ENCODE data around the gene TMEM150C. TPM values are rescaled to one million over a fixed set of nuclear protein-coding genes. Genes with fewer than 3 reads are reported as not detected.

Gene TMEM150C
- total RNA-seq, 1 experiment from 2014 or later, result 0.58 TPM

DNA sequence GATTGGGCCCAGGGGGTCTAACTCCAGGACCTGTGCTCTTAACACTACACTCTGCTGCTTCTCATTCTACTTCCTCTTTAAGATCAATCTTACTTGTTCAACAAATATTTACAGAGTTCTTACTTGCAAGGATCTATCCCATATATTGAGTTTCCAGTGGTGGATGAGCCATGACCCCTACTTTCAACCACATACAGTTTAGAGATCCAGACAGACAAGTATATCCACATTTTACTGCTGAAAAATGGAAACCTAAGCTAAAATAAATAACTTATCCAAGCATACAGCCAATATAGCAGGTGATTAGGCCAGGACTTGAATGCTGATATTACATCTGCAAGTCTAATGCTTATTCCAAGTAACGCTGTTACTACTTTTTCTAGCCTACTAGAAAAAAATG, 18.7 kb downstream of the TMEM150C start:
- no peaks in the 10 kb centered on the region for H4K20me1 ChIP-seq (ENCODE audit: low read length)
- peak overlapping the region; percentile 40 for H3K4me2 ChIP-seq (ENCODE audit: low read length)
- no peak for ATAC-seq
- BruUV-seq (replicated peaks), result no TSS peak
- ChIA-PET CTCF (no interaction called here), POLR2A (ENCODE audit: unreplicated experiment) (no interaction called here)
- H3K9me2 ChIP-seq (replicated peaks; ENCODE audit: low read length), result no peaks in the 10 kb centered on the region
- no peaks in the 10 kb centered on the region for H3K27me3 ChIP-seq (ENCODE audit: low read length)
- no peak overlapping the region for H2AFZ ChIP-seq (ENCODE audit: low read length)
- no peak overlapping the region for H3K4me3 ChIP-seq (ENCODE audit: low read length)
- no peaks in the 10 kb centered on the region for H3K9me3 ChIP-seq (ENCODE audit: low read length)
- H3K79me2 ChIP-seq (ENCODE audit: low read length), result no peaks in the 10 kb centered on the region
- no peaks in the 10 kb centered on the region for H3F3A ChIP-seq (ENCODE audit: low read length, unreplicated experiment)
- intact Hi-C loops (cut with micrococcal nuclease), result no loop called here
- TF ChIP-seq, protein P1, sequence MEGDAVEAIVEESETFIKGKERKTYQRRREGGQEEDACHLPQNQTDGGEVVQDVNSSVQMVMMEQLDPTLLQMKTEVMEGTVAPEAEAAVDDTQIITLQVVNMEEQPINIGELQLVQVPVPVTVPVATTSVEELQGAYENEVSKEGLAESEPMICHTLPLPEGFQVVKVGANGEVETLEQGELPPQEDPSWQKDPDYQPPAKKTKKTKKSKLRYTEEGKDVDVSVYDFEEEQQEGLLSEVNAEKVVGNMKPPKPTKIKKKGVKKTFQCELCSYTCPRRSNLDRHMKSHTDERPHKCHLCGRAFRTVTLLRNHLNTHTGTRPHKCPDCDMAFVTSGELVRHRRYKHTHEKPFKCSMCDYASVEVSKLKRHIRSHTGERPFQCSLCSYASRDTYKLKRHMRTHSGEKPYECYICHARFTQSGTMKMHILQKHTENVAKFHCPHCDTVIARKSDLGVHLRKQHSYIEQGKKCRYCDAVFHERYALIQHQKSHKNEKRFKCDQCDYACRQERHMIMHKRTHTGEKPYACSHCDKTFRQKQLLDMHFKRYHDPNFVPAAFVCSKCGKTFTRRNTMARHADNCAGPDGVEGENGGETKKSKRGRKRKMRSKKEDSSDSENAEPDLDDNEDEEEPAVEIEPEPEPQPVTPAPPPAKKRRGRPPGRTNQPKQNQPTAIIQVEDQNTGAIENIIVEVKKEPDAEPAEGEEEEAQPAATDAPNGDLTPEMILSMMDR (conservative IDR thresholded peaks at IDR 0.05; ENCODE audit: low read depth, low read length), result no peak
- TF ChIP-seq EZH2phosphoT487 (IDR thresholded peaks at IDR 0.05; ENCODE audit: borderline replicate concordance, low read length), result no peak
- no peak for TF ChIP-seq EZH2 (IDR thresholded peaks at IDR 0.05; ENCODE audit: low read length, unreplicated experiment)
- H3K4me1 ChIP-seq (ENCODE audit: insufficient read depth, low read length), result peaks cover 21% of the 10 kb centered on the region; the same call in 1 of the 2 replicates
- DNase-seq, result peak; percentile 64
- H3K36me3 ChIP-seq (ENCODE audit: low read depth, low read length), result no peaks in the 10 kb centered on the region
- no peak overlapping the region for H3K9ac ChIP-seq (ENCODE audit: low read length)
- no peak overlapping the region for H3K27ac ChIP-seq (ENCODE audit: low read length)

DNA sequence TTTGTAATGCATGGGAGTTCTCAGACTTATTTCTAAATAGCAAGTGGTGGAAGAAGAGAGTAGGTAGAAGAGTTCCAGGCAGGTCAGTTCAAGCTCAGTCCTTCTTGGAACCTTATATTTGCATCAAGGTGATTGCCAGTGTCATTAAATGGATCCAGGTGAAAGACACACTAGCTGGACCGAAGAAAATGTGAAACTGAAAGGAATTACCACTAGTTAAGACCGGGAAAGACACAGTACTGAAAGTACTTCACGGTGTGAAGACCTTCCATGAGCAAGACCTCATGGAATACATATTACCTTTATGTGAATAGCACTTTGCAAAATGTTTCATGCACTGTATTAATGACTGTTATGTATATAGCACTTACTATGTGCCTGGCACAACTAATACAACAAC, 19.1 kb downstream of the TMEM150C start:
- Histone ChIP-seq H3K9me3 (ENCODE audit: low read length) (no peaks in the 10 kb centered on the region), H3K4me2 (ENCODE audit: low read length) (peak overlapping the region; percentile 40), H3K27me3 (ENCODE audit: low read length) (no peaks in the 10 kb centered on the region), H3K9ac (ENCODE audit: low read length) (no peak overlapping the region), H3K9me2 (replicated peaks; ENCODE audit: low read length) (no peaks in the 10 kb centered on the region), H3K36me3 (ENCODE audit: low read depth, low read length) (no peaks in the 10 kb centered on the region), H3K4me3 (ENCODE audit: low read length) (no peak overlapping the region), H3K27ac (ENCODE audit: low read length) (no peak overlapping the region), H2AFZ (ENCODE audit: low read length) (no peak overlapping the region), H3K4me1 (ENCODE audit: insufficient read depth, low read length) (peaks cover 21% of the 10 kb centered on the region; the same call in 1 of the 2 replicates), H3K79me2 (ENCODE audit: low read length) (no peaks in the 10 kb centered on the region), H4K20me1 (ENCODE audit: low read length) (no peaks in the 10 kb centered on the region), H3F3A (ENCODE audit: low read length, unreplicated experiment) (no peaks in the 10 kb centered on the region)
- ATAC-seq (no peak), DNase-seq (no peak)
- intact Hi-C loops (cut with micrococcal nuclease), result no loop called here
- BruUV-seq (replicated peaks), result no TSS peak
- TF ChIP-seq EZH2phosphoT487 (IDR thresholded peaks at IDR 0.05; ENCODE audit: borderline replicate concordance, low read length), result no peak
- TF ChIP-seq EZH2 (IDR thresholded peaks at IDR 0.05; ENCODE audit: low read length, unreplicated experiment), result no peak
- TF ChIP-seq, protein P1 (conservative IDR thresholded peaks at IDR 0.05; ENCODE audit: low read depth, low read length), result no peak
- ChIA-PET POLR2A (ENCODE audit: unreplicated experiment) (no interaction called here), CTCF (no interaction called here)

DNA sequence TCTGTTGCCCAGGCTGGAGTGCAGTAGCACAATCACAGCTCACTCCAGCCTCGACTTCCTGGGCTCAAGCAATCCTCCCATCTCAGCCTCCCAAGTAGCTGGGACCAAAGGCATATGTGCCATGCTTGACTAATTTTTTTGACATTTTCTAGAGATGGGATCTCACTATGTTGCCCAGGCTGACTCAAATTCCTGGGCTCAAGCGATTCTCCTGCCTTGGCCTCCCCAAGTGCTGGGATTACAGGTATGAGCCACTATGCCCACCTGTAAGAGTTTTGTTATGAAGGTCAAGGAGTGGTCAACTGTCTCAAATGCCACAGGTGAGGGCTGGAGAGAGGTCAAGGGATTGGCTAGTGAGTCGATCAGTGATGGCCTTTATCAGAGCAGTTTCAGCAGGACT, 32.5 kb downstream of the TMEM150C start:
- H3F3A ChIP-seq (ENCODE audit: low read length, unreplicated experiment), result no peaks in the 10 kb centered on the region
- no peaks in the 10 kb centered on the region for H3K9me3 ChIP-seq (ENCODE audit: low read length)
- ChIA-PET POLR2A (ENCODE audit: unreplicated experiment) (no interaction called here), CTCF (no interaction called here)
- no peak for ATAC-seq
- no peaks in the 10 kb centered on the region for H4K20me1 ChIP-seq (ENCODE audit: low read length)
- no peak for TF ChIP-seq EZH2phosphoT487 (IDR thresholded peaks at IDR 0.05; ENCODE audit: borderline replicate concordance, low read length)
- TF ChIP-seq EZH2 (IDR thresholded peaks at IDR 0.05; ENCODE audit: low read length, unreplicated experiment), result no peak
- TF ChIP-seq, protein P1 (conservative IDR thresholded peaks at IDR 0.05; ENCODE audit: low read depth, low read length), result no peak
- H3K27ac ChIP-seq (ENCODE audit: low read length), result no peak overlapping the region
- H3K4me1 ChIP-seq (ENCODE audit: insufficient read depth, low read length), result no peaks in the 10 kb centered on the region
- no peak overlapping the region for H3K4me2 ChIP-seq (ENCODE audit: low read length)
- no peak for DNase-seq
- intact Hi-C loops (cut with micrococcal nuclease), result no loop called here
- H3K79me2 ChIP-seq (ENCODE audit: low read length), result no peaks in the 10 kb centered on the region
- no peaks in the 10 kb centered on the region for H3K9me2 ChIP-seq (replicated peaks; ENCODE audit: low read length)
- H3K4me3 ChIP-seq (ENCODE audit: low read length), result no peak overlapping the region
- no TSS peak for BruUV-seq (replicated peaks)
- no peaks in the 10 kb centered on the region for H3K36me3 ChIP-seq (ENCODE audit: low read depth, low read length)
- H3K9ac ChIP-seq (ENCODE audit: low read length), result no peak overlapping the region
- H2AFZ ChIP-seq (ENCODE audit: low read length), result no peak overlapping the region
- H3K27me3 ChIP-seq (ENCODE audit: low read length), result no peaks in the 10 kb centered on the region

Data from PC-3 (cell line).